Measurements from ENCODE around the gene SLC8B1. TPM values are rescaled to one million over a fixed set of nuclear protein-coding genes. Genes with fewer than 3 reads are reported as not detected.

SLC8B1 gene
- total and polyA plus RNA-seq, 9 of the 15 experiments (the other 6 are each of a cell fraction or from before 2014, with no cell fraction given) = 0.86 to 34.1 (median 18.5) TPM

GRCh38 chr12:113318046-113318656 is 16.8 kb downstream of the SLC8B1 start (continued):
- TF ChIP-seq HOMEZ (CRISPR knock-in tag; IDR thresholded peaks at IDR 0.05) (no peak), POLR2B (IDR thresholded peaks at IDR 0.05; ENCODE audit: low read depth, partially characterized antibody) (peak; percentile 30), ZNF589 (CRISPR knock-in tag; IDR thresholded peaks at IDR 0.05; ENCODE audit: low read depth) (no peak), ZNF740 (CRISPR knock-in tag; IDR thresholded peaks at IDR 0.05) (0 out of 2 replicates have a peak, but pooled peaks have one; percentile 36), ZNF740 (tag; IDR thresholded peaks at IDR 0.05) (no peak), PBX2 (CRISPR knock-in tag; IDR thresholded peaks at IDR 0.05; ENCODE audit: low read depth) (no peak), PBX2 (tag; conservative IDR thresholded peaks at IDR 0.05; ENCODE audit: low read depth) (no peak), ZBTB5 (IDR thresholded peaks at IDR 0.05) (0 out of 2 replicates have a peak, but pooled peaks have one; percentile 21)

All from K562 (cell line).